Nephron progenitor cell (in vitro differentiated cells): ENCODE data around the gene CBX8.

Source experiments
- DNase-seq: peaks from one replicate; pipeline ENCODE4 v3.0.0; 2021
- H3K27ac Mint-ChIP-seq: 2 replicates; pipeline ENCODE4 v1.8.0; 2021; ENCODE audit warnings: mild to moderate bottlenecking, moderate library complexity, mixed read lengths
- H3K27me3 Mint-ChIP-seq: 2 replicates; pipeline ENCODE4 v1.8.0; 2021; ENCODE audit warnings: mild to moderate bottlenecking, low read depth, mixed read lengths; ENCODE audit not compliant: poor library complexity
- H3K36me3 Mint-ChIP-seq: 2 replicates; pipeline ENCODE4 v1.8.0; 2021; ENCODE audit warnings: low read depth, mixed read lengths
- H3K4me1 Mint-ChIP-seq: 2 replicates; pipeline ENCODE4 v1.8.0; 2021; ENCODE audit warnings: mixed read lengths
- H3K4me3 Mint-ChIP-seq: 2 replicates; pipeline ENCODE4 v1.8.0; 2021; ENCODE audit warnings: mild to moderate bottlenecking, moderate library complexity, mixed read lengths
- H3K9me3 Mint-ChIP-seq: 2 replicates; pipeline ENCODE4 v1.8.0; 2021; ENCODE audit warnings: mild to moderate bottlenecking, moderate library complexity, mixed read lengths
- CTCF ChIP-seq: fragments of 200-600 bp; sonication (generic); IDR thresholded peaks from 2 replicates; pipeline ENCODE4 v1.5.0; 2021; ENCODE audit warnings: antibody characterized with exemption

CBX8 gene

GRCh38 chr17:79784353-79785016 is 12.4 kb downstream of the CBX8 start:
- H3K27ac Mint-ChIP-seq, result no peak overlapping the region
- DNase-seq, result no peak
- peaks cover 51% of the 10 kb centered on the region for H3K36me3 Mint-ChIP-seq
- no peaks in the 10 kb centered on the region for H3K9me3 Mint-ChIP-seq
- H3K4me1 Mint-ChIP-seq, result peaks cover 81% of the 10 kb centered on the region
- no peak overlapping the region for H3K4me3 Mint-ChIP-seq
- peaks cover 26% of the 10 kb centered on the region for H3K27me3 Mint-ChIP-seq
- no peak for TF ChIP-seq CTCF

GRCh38 chr17:79783891-79784290 is 13.0 kb downstream of the CBX8 start:
- Mint-ChIP-seq H3K36me3 (peaks cover 53% of the 10 kb centered on the region), H3K9me3 (no peaks in the 10 kb centered on the region)

GRCh38 chr17:79781736-79782575 is 14.9 kb downstream of the CBX8 start:
- Mint-ChIP-seq H3K36me3 (peaks cover 55% of the 10 kb centered on the region), H3K27me3 (peaks cover 7% of the 10 kb centered on the region), H3K4me3 (peak overlapping the region; percentile 32), H3K9me3 (no peaks in the 10 kb centered on the region), H3K27ac (peak overlapping the region; percentile 92), H3K4me1 (peaks cover 66% of the 10 kb centered on the region)
- DNase-seq, result no peak
- TF ChIP-seq CTCF, result no peak

More at GRCh38 chr17:79783891-79784290, 13.0 kb downstream of the CBX8 start:
- H3K4me3 Mint-ChIP-seq, result no peak overlapping the region
- peaks cover 82% of the 10 kb centered on the region for H3K4me1 Mint-ChIP-seq
- no peak for TF ChIP-seq CTCF
- no peak overlapping the region for H3K27ac Mint-ChIP-seq
- DNase-seq, result no peak
- peaks cover 20% of the 10 kb centered on the region for H3K27me3 Mint-ChIP-seq

- Mint-ChIP-seq H3K27me3 (peaks cover 7% of the 10 kb centered on the region), H3K36me3 (peaks cover 55% of the 10 kb centered on the region), H3K4me1 (peaks cover 67% of the 10 kb centered on the region), H3K27ac (peak overlapping the region; percentile 78), H3K9me3 (no peaks in the 10 kb centered on the region), H3K4me3 (peak overlapping the region; percentile 97)
- no peak for DNase-seq
- no peak for TF ChIP-seq CTCF
These were observed 15.7 kb downstream of the CBX8 start for GRCh38 chr17:79781012-79781650.

GRCh38 chr17:79779661-79780365 is 17.1 kb downstream of the CBX8 start:
- no peak overlapping the region for H3K27ac Mint-ChIP-seq
- H3K27me3 Mint-ChIP-seq, result peaks cover 3% of the 10 kb centered on the region
- peaks cover 69% of the 10 kb centered on the region for H3K4me1 Mint-ChIP-seq

More at GRCh38 chr17:79779661-79780365, 17.1 kb downstream of the CBX8 start:
- DNase-seq, result no peak
- Mint-ChIP-seq H3K36me3 (peaks cover 49% of the 10 kb centered on the region), H3K9me3 (no peaks in the 10 kb centered on the region), H3K4me3 (peak overlapping the region; percentile 97)
- TF ChIP-seq CTCF, result no peak
